ENCODE results near the gene IGF1R. TPM values are rescaled to one million over a fixed set of nuclear protein-coding genes. Genes with fewer than 3 reads are reported as not detected.
A peak's percentile ranks its signal among the peaks of the same experiment; 100 is the strongest.

The IGF1R gene
- total RNA-seq, 1 experiment from 2014 or later = 3.8 TPM

DNA sequence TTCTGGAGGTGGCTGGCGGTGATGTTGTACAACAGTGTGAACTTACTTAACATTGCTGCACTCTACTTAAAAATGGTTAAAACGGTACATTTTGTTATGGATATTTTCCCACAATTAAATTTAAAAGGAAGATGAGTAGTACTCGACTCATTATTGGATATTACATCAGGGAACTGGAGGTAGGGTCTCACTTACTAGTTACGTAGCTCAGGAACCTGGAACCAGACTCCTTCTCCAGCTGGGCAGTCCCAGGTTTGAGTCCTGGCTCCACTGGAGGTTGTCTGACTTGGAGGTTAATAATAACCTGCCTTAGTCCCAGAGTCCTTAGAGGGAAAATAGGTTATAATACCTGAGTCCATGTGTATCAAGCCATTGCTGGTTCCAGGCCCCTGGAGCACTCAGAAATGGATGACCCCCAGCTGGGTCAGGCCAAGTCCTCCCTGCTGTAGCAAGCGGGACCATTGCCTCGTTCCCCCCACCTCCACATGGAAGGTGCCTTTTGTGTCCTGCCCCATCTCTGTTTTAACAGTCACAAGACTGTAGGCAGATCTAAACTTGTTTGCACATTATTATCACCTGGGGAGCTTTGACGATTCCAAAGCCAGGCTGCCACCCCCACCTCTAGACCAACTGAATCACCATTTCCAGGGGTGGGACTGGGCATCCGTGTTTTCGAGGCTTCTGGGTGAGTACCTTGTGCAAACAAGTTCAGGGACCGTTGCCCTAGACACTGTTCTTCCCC is 126.6 kb downstream of the IGF1R start:
- H4K20me1 ChIP-seq (ENCODE audit: low read length) = no peaks in the 10 kb centered on the region
- H3K36me3 ChIP-seq (ENCODE audit: low read depth, low read length) = no peaks in the 10 kb centered on the region
- H2AFZ ChIP-seq (ENCODE audit: low read length) = 0 out of 2 replicates have a peak overlapping the region, but pooled peaks have one; percentile 3
- H3K9me2 ChIP-seq (replicated peaks; ENCODE audit: low read length) = no peaks in the 10 kb centered on the region
- no peak overlapping the region for H3K4me3 ChIP-seq (ENCODE audit: low read length)
- H3K79me2 ChIP-seq (ENCODE audit: low read length) = 0 out of 2 replicates have a peak, but pooled peaks cover 4% of the 10 kb centered on the region
- H3K27me3 ChIP-seq (ENCODE audit: low read length) = no peaks in the 10 kb centered on the region
- BruUV-seq (replicated peaks) = no TSS peak
- ChIA-PET POLR2A (ENCODE audit: unreplicated experiment) (no interaction called here), CTCF (no interaction called here)
- no peak for DNase-seq
- intact Hi-C loops (cut with micrococcal nuclease) = loop anchor here (5.0 kb wide), 2 partner anchors 123 to 302 kb away; no protein-coding TSS in a partner anchor
- TF ChIP-seq EZH2 (IDR thresholded peaks at IDR 0.05; ENCODE audit: low read length, unreplicated experiment) (no peak), EZH2phosphoT487 (IDR thresholded peaks at IDR 0.05; ENCODE audit: borderline replicate concordance, low read length) (no peak)
- TF ChIP-seq, protein P1, sequence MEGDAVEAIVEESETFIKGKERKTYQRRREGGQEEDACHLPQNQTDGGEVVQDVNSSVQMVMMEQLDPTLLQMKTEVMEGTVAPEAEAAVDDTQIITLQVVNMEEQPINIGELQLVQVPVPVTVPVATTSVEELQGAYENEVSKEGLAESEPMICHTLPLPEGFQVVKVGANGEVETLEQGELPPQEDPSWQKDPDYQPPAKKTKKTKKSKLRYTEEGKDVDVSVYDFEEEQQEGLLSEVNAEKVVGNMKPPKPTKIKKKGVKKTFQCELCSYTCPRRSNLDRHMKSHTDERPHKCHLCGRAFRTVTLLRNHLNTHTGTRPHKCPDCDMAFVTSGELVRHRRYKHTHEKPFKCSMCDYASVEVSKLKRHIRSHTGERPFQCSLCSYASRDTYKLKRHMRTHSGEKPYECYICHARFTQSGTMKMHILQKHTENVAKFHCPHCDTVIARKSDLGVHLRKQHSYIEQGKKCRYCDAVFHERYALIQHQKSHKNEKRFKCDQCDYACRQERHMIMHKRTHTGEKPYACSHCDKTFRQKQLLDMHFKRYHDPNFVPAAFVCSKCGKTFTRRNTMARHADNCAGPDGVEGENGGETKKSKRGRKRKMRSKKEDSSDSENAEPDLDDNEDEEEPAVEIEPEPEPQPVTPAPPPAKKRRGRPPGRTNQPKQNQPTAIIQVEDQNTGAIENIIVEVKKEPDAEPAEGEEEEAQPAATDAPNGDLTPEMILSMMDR (conservative IDR thresholded peaks at IDR 0.05; ENCODE audit: low read depth, low read length) = no peak
- H3K4me1 ChIP-seq (ENCODE audit: insufficient read depth, low read length) = peaks cover 4% of the 10 kb centered on the region; the same call in 1 of the 2 replicates
- no peaks in the 10 kb centered on the region for H3K9me3 ChIP-seq (ENCODE audit: low read length)
- H3K27ac ChIP-seq (ENCODE audit: low read length) = no peak overlapping the region
- H3K4me2 ChIP-seq (ENCODE audit: low read length) = no peak overlapping the region
- no peak overlapping the region for H3K9ac ChIP-seq (ENCODE audit: low read length)
- no peaks in the 10 kb centered on the region for H3F3A ChIP-seq (ENCODE audit: low read length, unreplicated experiment)
- no peak for ATAC-seq

DNA sequence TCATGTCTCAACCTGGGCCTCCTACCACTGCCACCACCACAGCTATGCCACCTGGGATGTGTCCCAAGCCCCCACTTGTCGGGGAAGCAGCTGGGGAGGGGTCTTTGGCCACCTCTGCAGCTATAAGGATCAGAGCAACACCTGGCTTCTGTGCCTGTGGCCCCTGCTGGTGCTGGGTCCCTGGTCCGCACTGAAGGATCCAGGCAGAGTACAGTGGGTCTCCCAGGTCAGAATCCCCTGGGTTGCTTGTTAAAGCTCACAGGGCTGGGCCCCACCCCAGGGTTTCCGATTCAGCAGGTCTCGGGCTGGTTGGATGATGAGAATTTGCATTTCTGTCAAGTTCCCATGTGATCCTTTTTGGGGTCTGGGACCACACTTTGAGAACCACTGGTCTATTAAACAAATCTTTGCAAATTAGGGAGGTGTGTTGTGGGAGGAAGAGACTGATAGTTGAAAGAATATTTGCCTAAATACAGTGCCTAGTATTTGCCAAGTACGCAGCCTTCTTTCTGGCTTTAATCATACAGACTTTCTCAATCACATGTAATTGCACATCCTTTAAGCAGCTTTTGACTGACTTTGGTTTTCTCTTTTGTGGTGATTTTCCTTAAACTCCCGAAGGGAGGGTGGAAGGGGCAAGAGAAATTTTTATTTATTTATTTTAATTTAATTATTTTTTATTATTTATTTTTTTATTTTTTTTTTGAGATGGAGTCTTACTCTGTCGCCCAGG is 127.3 kb downstream of the IGF1R start:
- 0 out of 2 replicates have a peak, but pooled peaks cover 4% of the 10 kb centered on the region for H3K79me2 ChIP-seq (ENCODE audit: low read length)

DNA sequence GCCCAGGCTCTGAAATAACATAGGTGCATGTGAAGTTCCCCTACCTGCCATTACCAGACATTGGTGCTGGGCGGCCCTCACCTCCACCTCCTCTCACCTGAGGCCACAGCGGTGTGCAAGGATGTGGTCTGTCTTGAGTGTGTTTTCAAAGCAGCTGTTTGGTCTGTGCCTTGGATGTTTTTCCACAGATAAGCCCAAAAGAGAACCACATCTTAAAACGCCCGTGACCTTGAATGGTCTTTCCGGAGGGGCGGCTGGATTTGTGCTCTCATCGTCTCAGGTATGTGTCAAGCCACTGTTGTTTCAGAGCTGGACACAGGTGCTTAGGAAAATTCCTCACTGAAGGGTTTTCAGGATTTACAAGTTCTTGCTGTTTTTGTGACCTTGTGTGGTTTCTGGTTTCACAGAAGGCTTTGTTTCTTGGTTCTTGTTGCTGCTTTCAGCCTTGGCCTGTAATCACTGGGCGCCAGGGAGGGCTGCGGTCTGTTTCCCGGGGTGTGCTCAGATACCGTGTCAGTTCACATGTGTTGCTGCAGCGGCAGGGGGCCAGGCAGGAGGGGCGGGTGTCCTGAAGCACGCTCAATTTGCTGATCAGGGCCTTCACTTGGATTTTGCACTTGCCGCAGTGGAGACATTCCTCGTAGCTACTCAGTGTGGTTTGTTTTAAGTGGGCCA is 128.4 kb downstream of the IGF1R start:
- Histone ChIP-seq H3K9me2 (replicated peaks; ENCODE audit: low read length) (no peaks in the 10 kb centered on the region), H2AFZ (ENCODE audit: low read length) (no peak overlapping the region), H3K36me3 (ENCODE audit: low read depth, low read length) (no peaks in the 10 kb centered on the region), H3K27ac (ENCODE audit: low read length) (no peak overlapping the region), H3K9me3 (ENCODE audit: low read length) (no peaks in the 10 kb centered on the region), H3K4me3 (ENCODE audit: low read length) (no peak overlapping the region), H3K9ac (ENCODE audit: low read length) (no peak overlapping the region), H3K27me3 (ENCODE audit: low read length) (no peaks in the 10 kb centered on the region), H3K79me2 (ENCODE audit: low read length) (0 out of 2 replicates have a peak, but pooled peaks cover 4% of the 10 kb centered on the region), H3K4me1 (ENCODE audit: insufficient read depth, low read length) (peaks cover 4% of the 10 kb centered on the region; the same call in 1 of the 2 replicates), H3K4me2 (ENCODE audit: low read length) (no peak overlapping the region), H3F3A (ENCODE audit: low read length, unreplicated experiment) (no peaks in the 10 kb centered on the region), H4K20me1 (ENCODE audit: low read length) (no peaks in the 10 kb centered on the region)
- ChIA-PET CTCF (no interaction called here), POLR2A (ENCODE audit: unreplicated experiment) (no interaction called here)
- no TSS peak for BruUV-seq (replicated peaks)
- no peak for DNase-seq
- intact Hi-C loops (cut with micrococcal nuclease) = loop anchor here (5.0 kb wide), 2 partner anchors 124 to 301 kb away; no protein-coding TSS in a partner anchor
- no peak for TF ChIP-seq EZH2 (IDR thresholded peaks at IDR 0.05; ENCODE audit: low read length, unreplicated experiment)
- TF ChIP-seq EZH2phosphoT487 (IDR thresholded peaks at IDR 0.05; ENCODE audit: borderline replicate concordance, low read length) = no peak
- TF ChIP-seq, protein P1 (conservative IDR thresholded peaks at IDR 0.05; ENCODE audit: low read depth, low read length) = no peak
- no peak for ATAC-seq

More for the DNA sequence above, 127.3 kb downstream of the IGF1R start:
- Histone ChIP-seq H3K4me1 (ENCODE audit: insufficient read depth, low read length) (peaks cover 4% of the 10 kb centered on the region; the same call in 1 of the 2 replicates), H3K4me3 (ENCODE audit: low read length) (no peak overlapping the region), H3K36me3 (ENCODE audit: low read depth, low read length) (no peaks in the 10 kb centered on the region), H3K27ac (ENCODE audit: low read length) (no peak overlapping the region), H3F3A (ENCODE audit: low read length, unreplicated experiment) (no peaks in the 10 kb centered on the region), H3K9ac (ENCODE audit: low read length) (no peak overlapping the region), H3K9me3 (ENCODE audit: low read length) (no peaks in the 10 kb centered on the region), H4K20me1 (ENCODE audit: low read length) (no peaks in the 10 kb centered on the region), H3K27me3 (ENCODE audit: low read length) (no peaks in the 10 kb centered on the region), H3K9me2 (replicated peaks; ENCODE audit: low read length) (no peaks in the 10 kb centered on the region), H2AFZ (ENCODE audit: low read length) (0 out of 2 replicates have a peak overlapping the region, but pooled peaks have one; percentile 3), H3K4me2 (ENCODE audit: low read length) (no peak overlapping the region)
- TF ChIP-seq EZH2phosphoT487 (IDR thresholded peaks at IDR 0.05; ENCODE audit: borderline replicate concordance, low read length) = no peak
- POLR2A ChIA-PET (ENCODE audit: unreplicated experiment) = no interaction called here
- ATAC-seq (no peak), DNase-seq (no peak)
- CTCF ChIA-PET = no interaction called here
- no TSS peak for BruUV-seq (replicated peaks)
- intact Hi-C loops (cut with micrococcal nuclease) = loop anchor here (5.0 kb wide), 2 partner anchors 123 to 302 kb away; no protein-coding TSS in a partner anchor
